Activated naive CD8-positive, alpha-beta T cell treated with anti-CD3 and anti-CD28 coated beads for 36 hours (primary cell): Measurements from ENCODE around the gene STK25. TPM values are rescaled to one million over a fixed set of nuclear protein-coding genes. Genes with fewer than 3 reads are reported as not detected.
"Not testable (repeated sequence)": the region's sequence is repeated elsewhere in the genome, so short reads cannot be mapped to it uniquely, and the experiment has no call there.

Source experiments
- DNase-seq: peaks from one replicate; pipeline ENCODE4 v3.0.0; 2021
- H3K27ac Mint-ChIP-seq: one replicate; pipeline ENCODE4 v1.8.0; 2022; ENCODE audit warnings: mild to moderate bottlenecking, moderate library complexity, mixed read lengths
- H3K27me3 Mint-ChIP-seq: one replicate; pipeline ENCODE4 v1.8.0; 2022; ENCODE audit warnings: mild to moderate bottlenecking, mixed read lengths
- H3K36me3 Mint-ChIP-seq: one replicate; pipeline ENCODE4 v1.8.0; 2021; ENCODE audit warnings: mild to moderate bottlenecking, mixed read lengths
- H3K4me1 Mint-ChIP-seq: one replicate; pipeline ENCODE4 v1.8.0; 2021; ENCODE audit warnings: mixed read lengths
- H3K4me3 Mint-ChIP-seq: one replicate; pipeline ENCODE4 v1.8.0; 2022; ENCODE audit warnings: mild to moderate bottlenecking, moderate library complexity, mixed read lengths
- H3K9me3 Mint-ChIP-seq: one replicate; pipeline ENCODE4 v1.8.0; 2022; ENCODE audit warnings: mixed read lengths
- total RNA-seq, 2 experiments: library from RNA; stranded (reverse); gene quantifications; one replicate each; pipeline ENCODE4 v1.2.3, GENCODE V29; 2021

The STK25 gene
- total RNA-seq, 2 experiments from 2014 or later, result 86.2 to 87.7 TPM

GRCh38 chr2:241532168-241532567 lies 23.8 kb upstream of the STK25 start:
- no peaks in the 10 kb centered on the region for H3K9me3 Mint-ChIP-seq
- no peaks in the 10 kb centered on the region for H3K4me1 Mint-ChIP-seq
- no peak overlapping the region for H3K27ac Mint-ChIP-seq
- peaks cover 6% of the 10 kb centered on the region for H3K27me3 Mint-ChIP-seq
- H3K4me3 Mint-ChIP-seq, result no peak overlapping the region
- H3K36me3 Mint-ChIP-seq, result no peaks in the 10 kb centered on the region
- no peak for DNase-seq

GRCh38 chr2:241531161-241531722 lies 22.9 kb upstream of the STK25 start:
- H3K9me3 Mint-ChIP-seq, result peaks cover 2% of the 10 kb centered on the region
- no peak for DNase-seq

GRCh38 chr2:241530571-241530970 lies 22.2 kb upstream of the STK25 start:
- Mint-ChIP-seq H3K27ac (no peak overlapping the region), H3K36me3 (no peaks in the 10 kb centered on the region), H3K4me3 (no peak overlapping the region), H3K4me1 (no peaks in the 10 kb centered on the region), H3K9me3 (peaks cover 2% of the 10 kb centered on the region), H3K27me3 (peaks cover 6% of the 10 kb centered on the region)
- no peak for DNase-seq

More at GRCh38 chr2:241531161-241531722, 22.9 kb upstream of the STK25 start:
- no peaks in the 10 kb centered on the region for H3K4me1 Mint-ChIP-seq
- no peak overlapping the region for H3K27ac Mint-ChIP-seq
- no peak overlapping the region for H3K4me3 Mint-ChIP-seq
- H3K36me3 Mint-ChIP-seq, result no peaks in the 10 kb centered on the region
- H3K27me3 Mint-ChIP-seq, result peaks cover 6% of the 10 kb centered on the region

- not testable (repeated sequence) for H3K4me3 Mint-ChIP-seq, DNase-seq, H3K27ac Mint-ChIP-seq, H3K36me3 Mint-ChIP-seq, H3K27me3 Mint-ChIP-seq, H3K9me3 Mint-ChIP-seq, H3K4me1 Mint-ChIP-seq
Measured at GRCh38 chr2:241525818-241526780, 17.7 kb upstream of the STK25 start.

- Mint-ChIP-seq H3K27ac (no peak overlapping the region), H3K9me3 (peaks cover 3% of the 10 kb centered on the region), H3K4me3 (no peak overlapping the region), H3K4me1 (peaks cover 5% of the 10 kb centered on the region), H3K36me3 (peaks cover under 1% of the 10 kb centered on the region), H3K27me3 (peaks cover 15% of the 10 kb centered on the region)
- DNase-seq, result no peak
Measured at GRCh38 chr2:241522477-241522876, 14.1 kb upstream of the STK25 start.

- H3K4me3 Mint-ChIP-seq, result no peak overlapping the region
- no peak overlapping the region for H3K27ac Mint-ChIP-seq
- H3K9me3 Mint-ChIP-seq, result peaks cover 5% of the 10 kb centered on the region
- H3K36me3 Mint-ChIP-seq, result peaks cover 4% of the 10 kb centered on the region
- DNase-seq, result no peak
- peaks cover 24% of the 10 kb centered on the region for H3K4me1 Mint-ChIP-seq
- peaks cover 15% of the 10 kb centered on the region for H3K27me3 Mint-ChIP-seq
Measured at GRCh38 chr2:241519669-241520068, 11.3 kb upstream of the STK25 start.

GRCh38 chr2:241517297-241517696 lies 8.9 kb upstream of the STK25 start:
- Mint-ChIP-seq H3K4me3 (no peak overlapping the region), H3K4me1 (peaks cover 27% of the 10 kb centered on the region), H3K27ac (no peak overlapping the region), H3K27me3 (peaks cover 13% of the 10 kb centered on the region), H3K9me3 (peaks cover 5% of the 10 kb centered on the region), H3K36me3 (peaks cover 4% of the 10 kb centered on the region)
- no peak for DNase-seq

- no peak for DNase-seq
- peaks cover 5% of the 10 kb centered on the region for H3K9me3 Mint-ChIP-seq
- peaks cover 4% of the 10 kb centered on the region for H3K36me3 Mint-ChIP-seq
- H3K27me3 Mint-ChIP-seq, result peaks cover 12% of the 10 kb centered on the region
- peaks cover 27% of the 10 kb centered on the region for H3K4me1 Mint-ChIP-seq
- H3K27ac Mint-ChIP-seq, result peak overlapping the region; percentile 44
- no peak overlapping the region for H3K4me3 Mint-ChIP-seq
Measured at GRCh38 chr2:241516520-241516965, 8.2 kb upstream of the STK25 start.

- DNase-seq, result no peak
- Mint-ChIP-seq H3K27me3 (peaks cover 5% of the 10 kb centered on the region), H3K4me3 (peak overlapping the region; percentile 26), H3K36me3 (peaks cover 4% of the 10 kb centered on the region), H3K27ac (peak overlapping the region; percentile 78), H3K9me3 (peaks cover 5% of the 10 kb centered on the region), H3K4me1 (peaks cover 22% of the 10 kb centered on the region)
Measured at GRCh38 chr2:241514986-241515737, 6.8 kb upstream of the STK25 start.

GRCh38 chr2:241514553-241514952 lies 6.2 kb upstream of the STK25 start:
- peaks cover 4% of the 10 kb centered on the region for H3K36me3 Mint-ChIP-seq

GRCh38 chr2:241511091-241511741 lies 2.8 kb upstream of the STK25 start:
- Mint-ChIP-seq H3K27ac (no peak overlapping the region), H3K36me3 (no peaks in the 10 kb centered on the region), H3K27me3 (no peaks in the 10 kb centered on the region), H3K4me3 (no peak overlapping the region), H3K4me1 (peaks cover 33% of the 10 kb centered on the region), H3K9me3 (no peaks in the 10 kb centered on the region)
- DNase-seq, result no peak

More at GRCh38 chr2:241514553-241514952, 6.2 kb upstream of the STK25 start:
- H3K4me1 Mint-ChIP-seq, result peaks cover 23% of the 10 kb centered on the region
- no peak for DNase-seq
- H3K27ac Mint-ChIP-seq, result peak overlapping the region; percentile 44
- H3K27me3 Mint-ChIP-seq, result peaks cover 2% of the 10 kb centered on the region
- no peak overlapping the region for H3K4me3 Mint-ChIP-seq
- H3K9me3 Mint-ChIP-seq, result peaks cover 5% of the 10 kb centered on the region

GRCh38 chr2:241509155-241509784 lies 886 bp upstream of the STK25 start:
- Mint-ChIP-seq H3K4me1 (peaks cover 14% of the 10 kb centered on the region), H3K36me3 (no peaks in the 10 kb centered on the region), H3K9me3 (no peaks in the 10 kb centered on the region), H3K27me3 (no peaks in the 10 kb centered on the region), H3K4me3 (peak overlapping the region; percentile 44), H3K27ac (peak overlapping the region; percentile 18)
- no peak for DNase-seq

- peak overlapping the region; percentile 67 for H3K27ac Mint-ChIP-seq
- H3K4me1 Mint-ChIP-seq, result peaks cover 14% of the 10 kb centered on the region
- peak overlapping the region; percentile 87 for H3K4me3 Mint-ChIP-seq
- H3K9me3 Mint-ChIP-seq, result no peaks in the 10 kb centered on the region
- H3K36me3 Mint-ChIP-seq, result no peaks in the 10 kb centered on the region
- peak; percentile 53 for DNase-seq
- H3K27me3 Mint-ChIP-seq, result no peaks in the 10 kb centered on the region
Measured at GRCh38 chr2:241507430-241508239, 749 bp downstream of the STK25 start.
